ENCODE data around the gene TRAPPC2L. TPM values are rescaled to one million over a fixed set of nuclear protein-coding genes. Genes with fewer than 3 reads are reported as not detected.
A peak's percentile ranks its signal among the peaks of the same experiment; 100 is the strongest.

Gene TRAPPC2L
- total and polyA plus RNA-seq, 2 of the 13 experiments (the other 11 are each of a cell fraction or from before 2014, with no cell fraction given) = 96.3 to 107 TPM

DNA sequence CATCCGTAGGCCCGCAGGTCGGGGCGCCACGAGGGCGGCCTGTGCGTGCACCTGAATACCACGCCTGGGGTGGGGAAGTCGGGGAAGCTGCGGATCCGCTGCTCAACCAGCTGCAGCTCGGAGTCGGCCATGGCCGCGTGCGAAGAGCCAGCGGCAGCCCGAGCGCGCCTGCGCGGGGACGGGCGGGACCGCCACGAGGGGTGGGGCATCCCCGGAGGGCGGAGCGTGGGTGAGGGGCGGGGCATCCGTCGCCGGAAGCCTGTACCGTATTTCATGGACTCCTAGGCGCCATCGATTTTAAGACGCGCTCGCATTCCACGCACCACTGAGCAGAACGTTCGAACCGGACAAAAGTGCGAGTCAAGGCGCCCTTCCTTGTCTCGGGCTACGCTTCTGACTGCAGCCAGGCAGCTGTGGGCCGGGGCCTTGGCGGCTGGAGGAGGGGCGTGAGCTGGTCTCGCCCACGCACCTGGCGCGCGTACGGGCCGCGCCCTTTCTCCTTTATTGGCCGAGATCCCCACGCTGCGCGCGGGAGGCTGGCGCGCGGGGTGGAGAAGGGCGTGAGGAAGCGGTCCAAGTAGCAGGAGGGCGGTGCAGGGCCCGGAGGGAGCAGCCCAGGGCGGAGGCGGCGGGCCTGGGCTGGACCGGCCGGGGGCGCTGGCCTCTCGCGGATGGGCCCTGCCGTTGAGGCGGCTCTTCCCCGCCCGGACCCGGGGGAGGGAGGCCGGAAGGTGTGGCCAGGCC is 45.0 kb upstream of the TRAPPC2L start, which contains the start of gene APRT (continued):
- no peak for TF ChIP-seq SMAD3 (CRISPR knock-in tag; IDR thresholded peaks at IDR 0.05)
- TF ChIP-seq, protein P1, sequence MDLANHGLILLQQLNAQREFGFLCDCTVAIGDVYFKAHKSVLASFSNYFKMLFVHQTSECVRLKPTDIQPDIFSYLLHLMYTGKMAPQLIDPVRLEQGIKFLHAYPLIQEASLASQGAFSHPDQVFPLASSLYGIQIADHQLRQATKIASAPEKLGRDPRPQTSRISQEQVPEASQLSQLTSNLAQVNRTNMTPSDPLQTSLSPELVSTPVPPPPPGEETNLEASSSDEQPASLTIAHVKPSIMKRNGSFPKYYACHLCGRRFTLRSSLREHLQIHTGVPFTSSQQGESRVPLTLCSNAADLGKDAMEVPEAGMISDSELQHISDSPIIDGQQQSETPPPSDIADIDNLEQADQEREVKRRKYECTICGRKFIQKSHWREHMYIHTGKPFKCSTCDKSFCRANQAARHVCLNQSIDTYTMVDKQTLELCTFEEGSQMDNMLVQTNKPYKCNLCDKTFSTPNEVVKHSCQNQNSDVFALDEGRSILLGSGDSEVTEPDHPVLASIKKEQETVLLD (CRISPR knock-in tag; IDR thresholded peaks at IDR 0.05; ENCODE audit: low read depth) = no peak; the same call in 1 of the 2 replicates
- TF ChIP-seq EP300 (IDR thresholded peaks at IDR 0.05; ENCODE audit: low read depth in 2 of 2, low read length in 2 of 2) = no peak
- peak; percentile 58; the same call in 1 of the 2 replicates for TF ChIP-seq EP300 (CRISPR knock-in tag; IDR thresholded peaks at IDR 0.05; ENCODE audit: borderline replicate concordance)
- peak; percentile 78; the same call in 1 of the 2 replicates for TF ChIP-seq MXD4 (CRISPR knock-in tag; IDR thresholded peaks at IDR 0.05)
- TF ChIP-seq, protein P2, sequence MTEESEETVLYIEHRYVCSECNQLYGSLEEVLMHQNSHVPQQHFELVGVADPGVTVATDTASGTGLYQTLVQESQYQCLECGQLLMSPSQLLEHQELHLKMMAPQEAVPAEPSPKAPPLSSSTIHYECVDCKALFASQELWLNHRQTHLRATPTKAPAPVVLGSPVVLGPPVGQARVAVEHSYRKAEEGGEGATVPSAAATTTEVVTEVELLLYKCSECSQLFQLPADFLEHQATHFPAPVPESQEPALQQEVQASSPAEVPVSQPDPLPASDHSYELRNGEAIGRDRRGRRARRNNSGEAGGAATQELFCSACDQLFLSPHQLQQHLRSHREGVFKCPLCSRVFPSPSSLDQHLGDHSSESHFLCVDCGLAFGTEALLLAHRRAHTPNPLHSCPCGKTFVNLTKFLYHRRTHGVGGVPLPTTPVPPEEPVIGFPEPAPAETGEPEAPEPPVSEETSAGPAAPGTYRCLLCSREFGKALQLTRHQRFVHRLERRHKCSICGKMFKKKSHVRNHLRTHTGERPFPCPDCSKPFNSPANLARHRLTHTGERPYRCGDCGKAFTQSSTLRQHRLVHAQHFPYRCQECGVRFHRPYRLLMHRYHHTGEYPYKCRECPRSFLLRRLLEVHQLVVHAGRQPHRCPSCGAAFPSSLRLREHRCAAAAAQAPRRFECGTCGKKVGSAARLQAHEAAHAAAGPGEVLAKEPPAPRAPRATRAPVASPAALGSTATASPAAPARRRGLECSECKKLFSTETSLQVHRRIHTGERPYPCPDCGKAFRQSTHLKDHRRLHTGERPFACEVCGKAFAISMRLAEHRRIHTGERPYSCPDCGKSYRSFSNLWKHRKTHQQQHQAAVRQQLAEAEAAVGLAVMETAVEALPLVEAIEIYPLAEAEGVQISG (CRISPR knock-in tag; IDR thresholded peaks at IDR 0.05) = peak; percentile 35; the same call in 1 of the 2 replicates
- peak; percentile 50 for TF ChIP-seq ZNF589 (CRISPR knock-in tag; conservative IDR thresholded peaks at IDR 0.05)
- no peak; the same call in 1 of the 2 replicates for TF ChIP-seq ATF7-NPFF (CRISPR knock-in tag; IDR thresholded peaks at IDR 0.05; ENCODE audit: low read depth)
- TF ChIP-seq, protein P3, sequence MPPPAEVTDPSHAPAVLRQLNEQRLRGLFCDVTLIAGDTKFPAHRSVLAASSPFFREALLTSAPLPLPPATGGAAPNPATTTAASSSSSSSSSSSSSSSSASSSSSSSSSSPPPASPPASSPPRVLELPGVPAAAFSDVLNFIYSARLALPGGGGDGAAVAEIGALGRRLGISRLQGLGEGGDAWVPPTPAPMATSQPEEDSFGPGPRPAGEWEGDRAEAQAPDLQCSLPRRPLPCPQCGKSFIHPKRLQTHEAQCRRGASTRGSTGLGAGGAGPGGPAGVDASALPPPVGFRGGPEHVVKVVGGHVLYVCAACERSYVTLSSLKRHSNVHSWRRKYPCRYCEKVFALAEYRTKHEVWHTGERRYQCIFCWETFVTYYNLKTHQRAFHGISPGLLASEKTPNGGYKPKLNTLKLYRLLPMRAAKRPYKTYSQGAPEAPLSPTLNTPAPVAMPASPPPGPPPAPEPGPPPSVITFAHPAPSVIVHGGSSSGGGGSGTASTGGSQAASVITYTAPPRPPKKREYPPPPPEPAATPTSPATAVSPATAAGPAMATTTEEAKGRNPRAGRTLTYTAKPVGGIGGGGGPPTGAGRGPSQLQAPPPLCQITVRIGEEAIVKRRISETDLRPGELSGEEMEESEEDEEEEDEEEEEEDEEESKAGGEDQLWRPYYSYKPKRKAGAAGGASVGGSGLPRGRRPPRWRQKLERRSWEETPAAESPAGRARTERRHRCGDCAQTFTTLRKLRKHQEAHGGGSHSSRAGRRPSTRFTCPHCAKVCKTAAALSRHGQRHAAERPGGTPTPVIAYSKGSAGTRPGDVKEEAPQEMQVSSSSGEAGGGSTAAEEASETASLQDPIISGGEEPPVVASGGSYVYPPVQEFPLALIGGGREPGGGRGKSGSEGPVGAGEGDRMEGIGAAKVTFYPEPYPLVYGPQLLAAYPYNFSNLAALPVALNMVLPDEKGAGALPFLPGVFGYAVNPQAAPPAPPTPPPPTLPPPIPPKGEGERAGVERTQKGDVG (CRISPR knock-in tag; IDR thresholded peaks at IDR 0.05; ENCODE audit: borderline replicate concordance) = no peak
- TF ChIP-seq SCMH1 (CRISPR knock-in tag; IDR thresholded peaks at IDR 0.05; ENCODE audit: borderline replicate concordance) = no peak
- TF ChIP-seq REXO4 (CRISPR knock-in tag; IDR thresholded peaks at IDR 0.05; ENCODE audit: borderline replicate concordance) = no peak; the same call in 1 of the 2 replicates
- TF ChIP-seq, protein P4, sequence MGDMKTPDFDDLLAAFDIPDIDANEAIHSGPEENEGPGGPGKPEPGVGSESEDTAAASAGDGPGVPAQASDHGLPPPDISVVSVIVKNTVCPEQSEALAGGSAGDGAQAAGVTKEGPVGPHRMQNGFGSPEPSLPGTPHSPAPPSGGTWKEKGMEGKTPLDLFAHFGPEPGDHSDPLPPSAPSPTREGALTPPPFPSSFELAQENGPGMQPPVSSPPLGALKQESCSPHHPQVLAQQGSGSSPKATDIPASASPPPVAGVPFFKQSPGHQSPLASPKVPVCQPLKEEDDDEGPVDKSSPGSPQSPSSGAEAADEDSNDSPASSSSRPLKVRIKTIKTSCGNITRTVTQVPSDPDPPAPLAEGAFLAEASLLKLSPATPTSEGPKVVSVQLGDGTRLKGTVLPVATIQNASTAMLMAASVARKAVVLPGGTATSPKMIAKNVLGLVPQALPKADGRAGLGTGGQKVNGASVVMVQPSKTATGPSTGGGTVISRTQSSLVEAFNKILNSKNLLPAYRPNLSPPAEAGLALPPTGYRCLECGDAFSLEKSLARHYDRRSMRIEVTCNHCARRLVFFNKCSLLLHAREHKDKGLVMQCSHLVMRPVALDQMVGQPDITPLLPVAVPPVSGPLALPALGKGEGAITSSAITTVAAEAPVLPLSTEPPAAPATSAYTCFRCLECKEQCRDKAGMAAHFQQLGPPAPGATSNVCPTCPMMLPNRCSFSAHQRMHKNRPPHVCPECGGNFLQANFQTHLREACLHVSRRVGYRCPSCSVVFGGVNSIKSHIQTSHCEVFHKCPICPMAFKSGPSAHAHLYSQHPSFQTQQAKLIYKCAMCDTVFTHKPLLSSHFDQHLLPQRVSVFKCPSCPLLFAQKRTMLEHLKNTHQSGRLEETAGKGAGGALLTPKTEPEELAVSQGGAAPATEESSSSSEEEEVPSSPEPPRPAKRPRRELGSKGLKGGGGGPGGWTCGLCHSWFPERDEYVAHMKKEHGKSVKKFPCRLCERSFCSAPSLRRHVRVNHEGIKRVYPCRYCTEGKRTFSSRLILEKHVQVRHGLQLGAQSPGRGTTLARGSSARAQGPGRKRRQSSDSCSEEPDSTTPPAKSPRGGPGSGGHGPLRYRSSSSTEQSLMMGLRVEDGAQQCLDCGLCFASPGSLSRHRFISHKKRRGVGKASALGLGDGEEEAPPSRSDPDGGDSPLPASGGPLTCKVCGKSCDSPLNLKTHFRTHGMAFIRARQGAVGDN (CRISPR knock-in tag; IDR thresholded peaks at IDR 0.05) = peak; percentile 91
- TF ChIP-seq ZNF484 (CRISPR knock-in tag; IDR thresholded peaks at IDR 0.05; ENCODE audit: borderline replicate concordance, low read depth) = no peak

All from HepG2 (cell line).